Right lobe of liver (tissue), 4 donors: ENCODE measurements around the gene CHST11.

Experiments
- POLR2A ChIP-seq: fragments of 450-650 bp; IDR thresholded peaks from one replicate; pipeline ENCODE4 v1.6.1; 2017; ENCODE audit warnings: antibody characterized with exemption, mild to moderate bottlenecking
- TF ChIP-seq, protein P1 (sequence below), 4 donors: fragments of 200-600 bp in 3 of 4; fragments of 450-650 bp in 1 of 4; IDR thresholded peaks; one replicate each; pipeline versions ENCODE4 v1.5.1 to v1.8.0; 2016 to 2022; ENCODE audit warnings: antibody characterized with exemption in 4 of 4, mild to moderate bottlenecking in 2 of 4
- donor health status: DM: no; HTN: no; CAD: no.
- donor health status: DM: no; HTN: no; CAD: no.
- donor health status: DM: no; HTN: yes; CAD: no.

DNA sequence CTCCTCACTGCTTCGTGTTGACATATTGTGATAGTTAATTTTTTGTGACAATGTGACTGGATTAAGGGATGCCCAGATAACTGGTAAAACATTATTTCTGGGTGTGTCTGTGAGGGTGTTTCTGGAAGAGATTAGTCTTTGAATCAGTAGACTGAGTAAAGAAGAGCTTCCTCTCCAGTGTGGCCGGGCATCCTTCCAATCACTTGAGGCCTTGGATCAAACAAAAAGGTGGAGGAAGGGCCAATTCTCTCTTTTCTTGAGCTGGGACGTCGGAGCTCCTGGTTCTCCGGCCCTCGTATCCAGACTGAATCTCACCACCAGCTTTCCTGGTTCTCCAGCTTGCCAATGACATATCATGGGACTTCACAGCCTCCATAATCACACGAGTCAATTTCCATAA is 240.4 kb downstream of the CHST11 start:
- TF ChIP-seq, protein P1, sequence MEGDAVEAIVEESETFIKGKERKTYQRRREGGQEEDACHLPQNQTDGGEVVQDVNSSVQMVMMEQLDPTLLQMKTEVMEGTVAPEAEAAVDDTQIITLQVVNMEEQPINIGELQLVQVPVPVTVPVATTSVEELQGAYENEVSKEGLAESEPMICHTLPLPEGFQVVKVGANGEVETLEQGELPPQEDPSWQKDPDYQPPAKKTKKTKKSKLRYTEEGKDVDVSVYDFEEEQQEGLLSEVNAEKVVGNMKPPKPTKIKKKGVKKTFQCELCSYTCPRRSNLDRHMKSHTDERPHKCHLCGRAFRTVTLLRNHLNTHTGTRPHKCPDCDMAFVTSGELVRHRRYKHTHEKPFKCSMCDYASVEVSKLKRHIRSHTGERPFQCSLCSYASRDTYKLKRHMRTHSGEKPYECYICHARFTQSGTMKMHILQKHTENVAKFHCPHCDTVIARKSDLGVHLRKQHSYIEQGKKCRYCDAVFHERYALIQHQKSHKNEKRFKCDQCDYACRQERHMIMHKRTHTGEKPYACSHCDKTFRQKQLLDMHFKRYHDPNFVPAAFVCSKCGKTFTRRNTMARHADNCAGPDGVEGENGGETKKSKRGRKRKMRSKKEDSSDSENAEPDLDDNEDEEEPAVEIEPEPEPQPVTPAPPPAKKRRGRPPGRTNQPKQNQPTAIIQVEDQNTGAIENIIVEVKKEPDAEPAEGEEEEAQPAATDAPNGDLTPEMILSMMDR (IDR thresholded peaks at IDR 0.05): no peak
- TF ChIP-seq POLR2A: no peak
